GM10266 (cell line): ENCODE measurements around the gene PTH1R.

ENCODE experiments used
- DNase-seq: peaks from one replicate; pipeline ENCODE4 v3.0.0; 2012; ENCODE audit errors: extremely low spot score
- CTCF ChIP-seq: IDR thresholded peaks from 2 replicates; pipeline ENCODE4 v1.5.1; 2012; ENCODE audit warnings: mild to moderate bottlenecking, low read depth; ENCODE audit not compliant: control insufficient read depth, insufficient read depth; ENCODE audit errors: missing control alignments

PTH1R gene

GRCh38 chr3:46916278-46916677, 38.8 kb downstream of the PTH1R start:
- no peak for DNase-seq
- no peak for TF ChIP-seq CTCF

GRCh38 chr3:46916799-46917198, 39.3 kb downstream of the PTH1R start:
- DNase-seq = no peak
- TF ChIP-seq CTCF = no peak

GRCh38 chr3:46917257-46917656, 39.7 kb downstream of the PTH1R start:
- TF ChIP-seq CTCF = no peak
- no peak for DNase-seq

- no peak for TF ChIP-seq CTCF
Observed at GRCh38 chr3:46918202-46918601, 40.7 kb downstream of the PTH1R start.

GRCh38 chr3:46918634-46919033, 41.1 kb downstream of the PTH1R start:
- no peak for DNase-seq
- TF ChIP-seq CTCF = no peak

More at GRCh38 chr3:46918202-46918601, 40.7 kb downstream of the PTH1R start:
- DNase-seq = no peak

GRCh38 chr3:46921041-46921440, 43.5 kb downstream of the PTH1R start:
- DNase-seq = no peak

GRCh38 chr3:46921871-46922271, 44.4 kb downstream of the PTH1R start:
- no peak for DNase-seq
- TF ChIP-seq CTCF = no peak

More at GRCh38 chr3:46921041-46921440, 43.5 kb downstream of the PTH1R start:
- no peak for TF ChIP-seq CTCF
